H1 (cell line): ENCODE results near the gene PCBP1. TPM values are rescaled to one million over a fixed set of nuclear protein-coding genes. Genes with fewer than 3 reads are reported as not detected.

Source experiments
- CTCF ChIA-PET: fragments of 300-600 bp; sonication (Branson Sonifier 250); formaldehyde crosslinking; loops from one replicate; lab custom pipeline; 2021; ENCODE audit not compliant: partially characterized antibody; lab: Charles Lee
- POLR2A ChIA-PET: fragments of 300-600 bp; sonication (Branson Sonifier 250); formaldehyde crosslinking; loops from one replicate; lab custom pipeline; 2021; ENCODE audit warnings: inconsistent platforms; ENCODE audit not compliant: partially characterized antibody; lab: Charles Lee
- DNase-seq, 2 experiments: peaks; one replicate each; pipeline versions ENCODE4 v3.0.0 to v3.0.0-alpha.2; 2010 to 2022; ENCODE audit warnings: low spot score in 2 of 2, low read depth in 1 of 2, mixed read lengths in 1 of 2
- FAIRE-seq: peaks from 2 replicates; lab custom pipeline; 2011; peaks lifted over from hg19 to GRCh38; lab: Jason Lieb, UNC
- H2AFZ ChIP-seq: 2 replicates; pipeline ENCODE4 v1.8.1; 2012; ENCODE audit warnings: low read length, inconsistent platforms
- H2AK5ac ChIP-seq: 2 replicates; pipeline ENCODE4 v1.6.1; 2013; ENCODE audit warnings: low read depth, low read length
- H2BK120ac ChIP-seq: replicated peaks from 2 replicates; pipeline ENCODE3; 2013; ENCODE audit warnings: low read depth, low read length, inconsistent platforms
- H2BK12ac ChIP-seq: 2 replicates; pipeline ENCODE4 v1.6.1; 2013; ENCODE audit warnings: low read depth, low read length
- H2BK15ac ChIP-seq: 2 replicates; pipeline ENCODE4 v1.6.1; 2013; ENCODE audit warnings: low read length
- H2BK20ac ChIP-seq: 2 replicates; pipeline ENCODE4 v1.6.1; 2013; ENCODE audit warnings: low read length
- H2BK5ac ChIP-seq: 2 replicates; pipeline ENCODE4 v1.6.1; 2013; ENCODE audit warnings: low read depth, low read length
- H3K14ac ChIP-seq: 2 replicates; pipeline ENCODE4 v1.6.1; 2013; ENCODE audit warnings: inconsistent platforms; ENCODE audit not compliant: insufficient read length
- H3K18ac ChIP-seq: 2 replicates; pipeline ENCODE4 v1.6.1; 2013; ENCODE audit warnings: low read length; ENCODE audit errors: extremely low read depth
- H3K23ac ChIP-seq: 2 replicates; pipeline ENCODE4 v1.6.1; 2013; ENCODE audit warnings: inconsistent platforms; ENCODE audit not compliant: insufficient read length
- H3K23me2 ChIP-seq: 2 replicates; pipeline ENCODE4 v1.6.1; 2013; ENCODE audit warnings: low read depth, low read length
- H3K27ac ChIP-seq: 2 replicates; pipeline ENCODE4 v1.6.1; 2011; ENCODE audit warnings: low read depth, low read length, inconsistent platforms
- H3K27me3 ChIP-seq, 4 experiments: replicated peaks in 1 of 4; 1 replicate in 1 of 4; 2 replicates in 3 of 4; pipeline versions ENCODE4 v1.6.1 to v1.8.1; 2011 to 2013; ENCODE audit warnings: low read length in 3 of 4, mild to moderate bottlenecking in 3 of 4, inconsistent platforms in 2 of 4, mixed read lengths in 2 of 4, moderate library complexity in 1 of 4; ENCODE audit not compliant: control insufficient read depth in 3 of 4, insufficient read depth in 3 of 4; ENCODE audit errors: extremely low read depth in 1 of 4
- H3K36me3 ChIP-seq, 4 experiments: 2 replicates each; pipeline versions ENCODE4 v1.6.1 to v1.8.1; 2011 to 2013; ENCODE audit warnings: mild to moderate bottlenecking in 4 of 4, low read length in 3 of 4, moderate library complexity in 2 of 4, control low read depth in 1 of 4, inconsistent platforms in 1 of 4; ENCODE audit not compliant: insufficient read depth in 4 of 4, control insufficient read depth in 2 of 4
- H3K4ac ChIP-seq: replicated peaks from 2 replicates; pipeline ENCODE3; 2013; ENCODE audit warnings: low read length, low read depth, mixed read lengths, inconsistent platforms; ENCODE audit not compliant: insufficient read length
- H3K4me1 ChIP-seq, 4 experiments: replicated peaks in 1 of 4; 1 replicate in 1 of 4; 2 replicates in 3 of 4; pipeline versions ENCODE4 v1.6.1 to v1.8.1; 2011 to 2013; ENCODE audit warnings: low read length in 3 of 4, inconsistent platforms in 2 of 4, mixed read lengths in 1 of 4; ENCODE audit not compliant: insufficient read depth in 4 of 4, control insufficient read depth in 3 of 4
- H3K4me2 ChIP-seq, 2 experiments: 2 replicates each; pipeline versions ENCODE4 v1.6.1 to v1.8.1; 2011 to 2013; ENCODE audit warnings: low read depth in 2 of 2, low read length in 2 of 2, control low read depth in 1 of 2, inconsistent platforms in 1 of 2, mild to moderate bottlenecking in 1 of 2; ENCODE audit not compliant: insufficient read depth in 1 of 2
- H3K4me3 ChIP-seq, 4 experiments: fragments of 200-600, 300-600 bp in 1 of 4; sonication (generic), shearing (Covaris generic), sonication (Bioruptor Twin) in 1 of 4; 2 replicates each; pipeline versions ENCODE4 v1.5.1 to v1.8.1; 2011 to 2016; ENCODE audit warnings: low read length in 4 of 4, low read depth in 3 of 4, control low read depth in 2 of 4, inconsistent platforms in 2 of 4, mild to moderate bottlenecking in 2 of 4, mixed read lengths in 1 of 4, moderate library complexity in 1 of 4; ENCODE audit not compliant: insufficient read depth in 2 of 4; ENCODE audit errors: extremely low read depth in 1 of 4
- H3K56ac ChIP-seq: replicated peaks from 2 replicates; pipeline ENCODE3; 2013; ENCODE audit warnings: low read depth, mild to moderate bottlenecking, mixed read lengths, low read length, inconsistent platforms; ENCODE audit not compliant: insufficient read length
- H3K79me1 ChIP-seq: 2 replicates; pipeline ENCODE4 v1.6.1; 2013; ENCODE audit warnings: low read depth, low read length, control low read depth
- H3K79me2 ChIP-seq, 2 experiments: 2 replicates each; pipeline versions ENCODE4 v1.6.1 to v1.8.1; 2012 to 2013; ENCODE audit warnings: low read length in 2 of 2, mild to moderate bottlenecking in 2 of 2, inconsistent platforms in 1 of 2; ENCODE audit not compliant: insufficient read depth in 2 of 2, control insufficient read depth in 1 of 2
- H3K9ac ChIP-seq, 4 experiments: replicated peaks in 1 of 4; 1 replicate in 1 of 4; 2 replicates in 3 of 4; pipeline versions ENCODE4 v1.6.1 to v1.8.1; 2011 to 2013; ENCODE audit warnings: low read depth in 3 of 4, low read length in 3 of 4, control low read depth in 2 of 4, mild to moderate bottlenecking in 2 of 4, moderate library complexity in 2 of 4, inconsistent platforms in 1 of 4; ENCODE audit errors: extremely low read depth in 1 of 4
- H3K9me3 ChIP-seq, 2 experiments: 2 replicates each; pipeline versions ENCODE4 v1.6.1 to v1.8.1; 2012 to 2013; ENCODE audit warnings: mild to moderate bottlenecking in 2 of 2, moderate library complexity in 2 of 2, control low read depth in 1 of 2, inconsistent platforms in 1 of 2, low read depth in 1 of 2, low read length in 1 of 2, mixed read lengths in 1 of 2; ENCODE audit not compliant: insufficient read depth in 2 of 2
- H4K20me1 ChIP-seq, 2 experiments: replicated peaks in 1 of 2; 2 replicates each; pipeline versions ENCODE3 to v1.8.1; 2011 to 2013; ENCODE audit warnings: inconsistent platforms in 2 of 2, low read length in 2 of 2, mild to moderate bottlenecking in 1 of 2; ENCODE audit not compliant: insufficient read depth in 2 of 2, control insufficient read depth in 1 of 2
- H4K5ac ChIP-seq: 2 replicates; pipeline ENCODE4 v1.6.1; 2013; ENCODE audit warnings: low read length, low read depth, mixed read lengths, inconsistent platforms; ENCODE audit not compliant: insufficient read length
- H4K8ac ChIP-seq: 2 replicates; pipeline ENCODE4 v1.8.0; 2013; ENCODE audit warnings: mild to moderate bottlenecking, moderate library complexity, low read length, inconsistent platforms; ENCODE audit not compliant: insufficient read depth; ENCODE audit errors: extremely low read depth
- H4K91ac ChIP-seq: replicated peaks from 2 replicates; pipeline ENCODE3; 2013; ENCODE audit warnings: low read length, mixed read lengths, inconsistent platforms; ENCODE audit not compliant: insufficient read length
- BACH1 ChIP-seq: IDR thresholded peaks from 2 replicates; pipeline ENCODE4 v1.6.1; 2012; ENCODE audit warnings: low read length, improper control_type of control experiment
- CEBPB ChIP-seq: IDR thresholded peaks from 2 replicates; pipeline ENCODE4 v1.6.1; 2012; ENCODE audit warnings: low read depth, low read length
- CHD2 ChIP-seq: IDR thresholded peaks from 2 replicates; pipeline ENCODE4 v1.6.1; 2012; ENCODE audit warnings: low read length, improper control_type of control experiment
- CREB1 ChIP-seq: IDR thresholded peaks from 2 replicates; pipeline ENCODE4 v1.6.1; 2012; ENCODE audit warnings: inconsistent platforms
- EGR1 ChIP-seq: IDR thresholded peaks from 2 replicates; pipeline ENCODE4 v1.6.1; 2011; ENCODE audit warnings: low read depth, low read length, borderline replicate concordance
- KDM5A ChIP-seq: fragments of 200-600 bp; IDR thresholded peaks from 2 replicates; pipeline ENCODE4 v1.7.1; 2012; ENCODE audit warnings: mild to moderate bottlenecking, low read length, inconsistent platforms, mixed read lengths
- PHF8 ChIP-seq: fragments of 200-600 bp; sonication (generic); conservative IDR thresholded peaks from 2 replicates; pipeline ENCODE4 v1.7.1; 2012; ENCODE audit warnings: low read depth, mild to moderate bottlenecking, inconsistent platforms, low read length, moderate library complexity
- POLR2A ChIP-seq, 2 experiments: IDR thresholded peaks; 1 replicate in 1 of 2; 2 replicates in 1 of 2; pipeline ENCODE4 v1.6.1; 2011; ENCODE audit warnings: low read depth in 2 of 2, low read length in 2 of 2, mild to moderate bottlenecking in 2 of 2; ENCODE audit errors: control extremely low read depth in 1 of 2
- SIN3A ChIP-seq, 2 experiments: IDR thresholded peaks in 1 of 2; conservative IDR thresholded peaks in 1 of 2; 2 replicates each; pipeline ENCODE4 v1.6.1; 2011 to 2012; ENCODE audit warnings: low read length in 2 of 2, improper control_type of control experiment in 1 of 2, low read depth in 1 of 2, mild to moderate bottlenecking in 1 of 2
- SP4 ChIP-seq: IDR thresholded peaks from 2 replicates; pipeline ENCODE4 v1.6.1; 2012; ENCODE audit warnings: low read length, inconsistent platforms
- SRF ChIP-seq: IDR thresholded peaks from 2 replicates; pipeline ENCODE4 v1.6.1; 2011; ENCODE audit warnings: mild to moderate bottlenecking, low read depth, low read length, moderate library complexity
- ZNF274 ChIP-seq: IDR thresholded peaks from 2 replicates; pipeline ENCODE4 v1.7.0; 2012; ENCODE audit warnings: low read length, borderline replicate concordance; ENCODE audit errors: extremely low read depth
- WGBS, 2 experiments: shearing (Covaris generic) in 1 of 2; methylation state at CpG; one replicate each; pipeline versions ENCODE4 v1.1.6 to v1.1.7; 2013 to 2015; ENCODE audit warnings: low lambda C conversion rate in 2 of 2, mixed read lengths in 2 of 2, inconsistent platforms in 1 of 2, low coverage in 1 of 2, missing lambda C conversion rate in 1 of 2; ENCODE audit not compliant: insufficient replicate concordance in 2 of 2, insufficient coverage in 1 of 2, insufficient read length in 1 of 2; ENCODE audit errors: extremely low coverage in 1 of 2, missing lambda C conversion rate in 1 of 2; 5-methylcytosine and 5-hydroxymethylcytosine counted together
- polyA plus RNA-seq, 7 experiments: library from polyadenylated mRNA; depleted of rRNA in 3 of 7; stranded (reverse) in 5 of 7; unstranded in 2 of 7; fragments of >200 nt in 5 of 7; fragments of 200-250 nt in 2 of 7; gene quantifications; 1 replicate in 5 of 7; 2 replicates in 1 of 7; 4 replicates in 1 of 7; pipeline versions ENCODE4 v1.2.1 to v1.2.3, GENCODE V29; 2011 to 2013; ENCODE audit warnings: missing spikeins in 2 of 7, mixed read lengths in 2 of 7
- total RNA-seq: library from RNA; stranded (reverse); fragmentation: NEBNext Ultra II Directional; extraction: Animal tissue kit (Norgen Biotek cat#: 25700); gene quantifications from 2 replicates; pipeline ENCODE4 v1.2.1, GENCODE V29; 2021
- TF ChIP-seq, protein P1 (sequence below), 3 experiments: IDR thresholded peaks; 1 replicate in 2 of 3; 2 replicates in 1 of 3; pipeline versions ENCODE4 v1.5.1 to v1.6.1; 2011; ENCODE audit warnings: low read length in 3 of 3, mild to moderate bottlenecking in 3 of 3, inconsistent platforms in 2 of 3, low read depth in 1 of 3, moderate library complexity in 1 of 3; ENCODE audit not compliant: insufficient read depth in 1 of 3; ENCODE audit errors: control extremely low read depth in 1 of 3

PCBP1 gene
- total and polyA plus RNA-seq, 2 of the 8 experiments (the other 6 are each of a cell fraction or from before 2014, with no cell fraction given), result 279 to 493 TPM

DNA sequence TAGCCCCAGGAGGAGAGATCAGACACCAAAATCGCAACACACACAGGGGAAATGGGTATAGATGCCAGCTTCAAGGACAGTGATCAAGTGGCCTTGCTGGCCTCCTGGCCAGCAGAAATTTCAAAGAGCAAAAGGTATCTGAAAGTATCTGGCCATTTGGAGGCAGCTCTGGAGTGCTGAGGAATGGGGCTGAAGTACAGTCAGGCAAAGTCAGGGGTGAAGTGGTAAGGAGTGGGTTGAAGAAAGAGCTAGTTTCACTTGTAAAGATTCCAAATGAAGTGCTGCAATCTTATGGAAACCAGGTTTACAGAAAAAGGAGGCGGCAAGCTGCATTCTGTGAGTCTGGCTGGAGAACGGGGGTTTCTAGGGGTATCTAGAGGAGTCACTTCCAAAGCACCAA is 19.2 kb upstream of the PCBP1 start:
- no peak for DNase-seq
- Histone ChIP-seq H2BK15ac (no peak overlapping the region), H3K4ac (no peak overlapping the region), H3K79me1 (peaks cover 6% of the 10 kb centered on the region), H2BK12ac (no peak overlapping the region), H4K8ac (no peak overlapping the region), H3K14ac (no peak overlapping the region), H4K20me1 (peaks cover 0 to under 1% of the 10 kb centered on the region in 2 experiments), H2BK120ac (no peak overlapping the region), H3K27me3 (no peaks in the 10 kb centered on the region), H3K9me3 (no peaks in the 10 kb centered on the region), H4K5ac (no peak overlapping the region), H2BK20ac (no peak overlapping the region), H3K23ac (no peak overlapping the region), H2AFZ (no peak overlapping the region), H4K91ac (no peak overlapping the region), H3K4me1 (no peaks in the 10 kb centered on the region), H2BK5ac (no peak overlapping the region), H3K23me2 (no peaks in the 10 kb centered on the region), H3K4me2 (no peak overlapping the region), H3K4me3 (no peak overlapping the region), H3K18ac (no peak overlapping the region), H3K56ac (no peak overlapping the region), H3K27ac (no peak overlapping the region; the same call in 1 of the 2 replicates), H3K36me3 (peaks cover 2 to 24% (median 7%) of the 10 kb centered on the region in 4 experiments; a peak in 5 of 8 replicates), H3K79me2 (no peaks in the 10 kb centered on the region), H3K9ac (no peak overlapping the region), H2AK5ac (no peak overlapping the region)
- WGBS, 2 experiments, result 93% methylated on average over 3 of the region's 3 CpGs; no CpG with 5 or more reads in 1 of the 2 experiments
- ChIA-PET POLR2A (interaction anchor here (0.9 to 12.0 kb wide), 9 partner anchors 9 to 145 kb away, joined by 3 to 184 read pairs (median 4); partner anchors contain the start of gene PCBP1), CTCF (interaction anchor here (0.6 to 7.3 kb wide), 9 partner anchors 15 to 528 kb away, joined by 3 to 85 read pairs (median 4); partner anchors contain the start of gene MXD1)
- no peak for FAIRE-seq
- TF ChIP-seq EGR1 (no peak), CEBPB (no peak), PHF8 (no peak), KDM5A (no peak), BACH1 (no peak), CHD2 (no peak), SIN3A (conservative IDR thresholded peaks at IDR 0.05 in 1 of 2, IDR thresholded peaks at IDR 0.05 in 1 of 2; ENCODE audit: low read depth in 1 of 2, low read length in 2 of 2) (no peak), ZNF274 (no peak), POLR2A (IDR thresholded peaks at IDR 0.05; ENCODE audit: control extremely low read depth in 1 of 2, low read depth in 2 of 2, low read length in 2 of 2) (no peak), SP4 (no peak), CREB1 (no peak), SRF (no peak)
- TF ChIP-seq, protein P1, sequence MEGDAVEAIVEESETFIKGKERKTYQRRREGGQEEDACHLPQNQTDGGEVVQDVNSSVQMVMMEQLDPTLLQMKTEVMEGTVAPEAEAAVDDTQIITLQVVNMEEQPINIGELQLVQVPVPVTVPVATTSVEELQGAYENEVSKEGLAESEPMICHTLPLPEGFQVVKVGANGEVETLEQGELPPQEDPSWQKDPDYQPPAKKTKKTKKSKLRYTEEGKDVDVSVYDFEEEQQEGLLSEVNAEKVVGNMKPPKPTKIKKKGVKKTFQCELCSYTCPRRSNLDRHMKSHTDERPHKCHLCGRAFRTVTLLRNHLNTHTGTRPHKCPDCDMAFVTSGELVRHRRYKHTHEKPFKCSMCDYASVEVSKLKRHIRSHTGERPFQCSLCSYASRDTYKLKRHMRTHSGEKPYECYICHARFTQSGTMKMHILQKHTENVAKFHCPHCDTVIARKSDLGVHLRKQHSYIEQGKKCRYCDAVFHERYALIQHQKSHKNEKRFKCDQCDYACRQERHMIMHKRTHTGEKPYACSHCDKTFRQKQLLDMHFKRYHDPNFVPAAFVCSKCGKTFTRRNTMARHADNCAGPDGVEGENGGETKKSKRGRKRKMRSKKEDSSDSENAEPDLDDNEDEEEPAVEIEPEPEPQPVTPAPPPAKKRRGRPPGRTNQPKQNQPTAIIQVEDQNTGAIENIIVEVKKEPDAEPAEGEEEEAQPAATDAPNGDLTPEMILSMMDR (IDR thresholded peaks at IDR 0.05; ENCODE audit: control extremely low read depth in 1 of 3, insufficient read depth in 1 of 3, low read depth in 1 of 3, low read length in 3 of 3), result no peak
